Measurements from ENCODE around the gene AMIGO2.
"Not testable (repeated sequence)": the region's sequence is repeated elsewhere in the genome, so short reads cannot be mapped to it uniquely, and the experiment has no call there.

Gene AMIGO2, protein sequence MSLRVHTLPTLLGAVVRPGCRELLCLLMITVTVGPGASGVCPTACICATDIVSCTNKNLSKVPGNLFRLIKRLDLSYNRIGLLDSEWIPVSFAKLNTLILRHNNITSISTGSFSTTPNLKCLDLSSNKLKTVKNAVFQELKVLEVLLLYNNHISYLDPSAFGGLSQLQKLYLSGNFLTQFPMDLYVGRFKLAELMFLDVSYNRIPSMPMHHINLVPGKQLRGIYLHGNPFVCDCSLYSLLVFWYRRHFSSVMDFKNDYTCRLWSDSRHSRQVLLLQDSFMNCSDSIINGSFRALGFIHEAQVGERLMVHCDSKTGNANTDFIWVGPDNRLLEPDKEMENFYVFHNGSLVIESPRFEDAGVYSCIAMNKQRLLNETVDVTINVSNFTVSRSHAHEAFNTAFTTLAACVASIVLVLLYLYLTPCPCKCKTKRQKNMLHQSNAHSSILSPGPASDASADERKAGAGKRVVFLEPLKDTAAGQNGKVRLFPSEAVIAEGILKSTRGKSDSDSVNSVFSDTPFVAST

GRCh38 chr12:47079468-47079980 lies at the start of gene AMIGO2, which contains the start of gene PCED1B:
AMIGO2 (minus strand) TSS chr12:47079959; CDS start chr12:47079002, 957 bp downstream.
PCED1B (plus strand) TSS chr12:47079621; CDS start chr12:47235064, 155,443 bp downstream.
- H3K27ac Mint-ChIP-seq = peak within 1 kb of the TSS; percentile 91 to 98
- DNase-seq = peak; percentile 69 to 79
- H3K4me3 Mint-ChIP-seq = peak within 1 kb of the TSS; percentile 90 to 98
- H3K27me3 Mint-ChIP-seq = no peaks in the 10 kb centered on the region
- peaks cover 75% of the 10 kb centered on the region for H3K4me1 Mint-ChIP-seq
- peak; percentile 75 for ATAC-seq
- H3K9me3 Mint-ChIP-seq = no peaks in the 10 kb centered on the region

GRCh38 chr12:47126246-47126645 lies 46.5 kb upstream of the AMIGO2 start:
- no peak for ATAC-seq
- H3K4me3 Mint-ChIP-seq = no peak overlapping the region

DNA sequence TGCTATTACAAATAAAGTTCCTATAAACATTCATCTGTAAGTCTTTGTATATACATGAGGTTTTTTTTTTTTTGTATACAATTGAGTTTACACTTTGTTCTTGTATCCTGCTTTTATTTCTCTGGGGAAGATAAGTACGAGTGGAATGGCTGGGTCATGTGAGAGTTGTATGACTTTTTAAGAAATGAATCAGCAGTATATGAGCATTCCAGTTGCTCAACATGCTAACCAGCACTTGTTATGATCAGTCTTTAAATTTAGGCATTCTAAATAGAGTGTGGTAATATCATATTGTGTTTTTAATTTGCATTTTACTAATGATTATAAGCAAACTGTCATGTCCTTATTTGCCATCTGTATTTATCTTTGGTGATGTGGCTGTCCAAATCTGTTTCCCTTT lies 44.7 kb upstream of the AMIGO2 start:
- Mint-ChIP-seq H3K4me1 (peaks cover 32% of the 10 kb centered on the region), H3K9me3 (no peaks in the 10 kb centered on the region), H3K27ac (no peak overlapping the region), H3K27me3 (no peaks in the 10 kb centered on the region), H3K4me3 (no peak overlapping the region)
- DNase-seq (no peak), ATAC-seq (no peak)

More at GRCh38 chr12:47126246-47126645, 46.5 kb upstream of the AMIGO2 start:
- Mint-ChIP-seq H3K9me3 (no peaks in the 10 kb centered on the region), H3K4me1 (peaks cover 24% of the 10 kb centered on the region), H3K27me3 (no peaks in the 10 kb centered on the region), H3K27ac (no peak overlapping the region)
- no peak for DNase-seq

DNA sequence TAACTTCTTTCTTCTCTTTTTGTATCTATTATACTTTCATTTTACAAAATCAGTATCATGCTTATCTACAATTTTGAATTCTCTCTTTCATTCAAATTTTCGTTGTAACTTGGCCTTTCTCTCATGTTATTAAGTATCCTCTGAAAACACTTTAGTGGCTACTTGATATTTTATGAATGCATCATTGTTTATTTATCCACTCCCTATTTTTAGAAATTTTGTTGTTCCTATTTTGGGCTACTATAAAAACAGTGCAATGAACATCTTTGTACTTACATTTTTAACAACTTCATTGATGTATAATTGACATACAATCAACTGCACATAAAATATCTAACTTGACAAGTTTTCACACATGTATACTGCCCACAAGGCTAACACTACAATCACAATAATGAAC lies 44.0 kb upstream of the AMIGO2 start:
- Mint-ChIP-seq H3K9me3 (no peaks in the 10 kb centered on the region), H3K27ac (no peak overlapping the region), H3K4me3 (no peak overlapping the region), H3K27me3 (no peaks in the 10 kb centered on the region), H3K4me1 (peaks cover 32% of the 10 kb centered on the region)
- DNase-seq = no peak
- ATAC-seq = no peak

DNA sequence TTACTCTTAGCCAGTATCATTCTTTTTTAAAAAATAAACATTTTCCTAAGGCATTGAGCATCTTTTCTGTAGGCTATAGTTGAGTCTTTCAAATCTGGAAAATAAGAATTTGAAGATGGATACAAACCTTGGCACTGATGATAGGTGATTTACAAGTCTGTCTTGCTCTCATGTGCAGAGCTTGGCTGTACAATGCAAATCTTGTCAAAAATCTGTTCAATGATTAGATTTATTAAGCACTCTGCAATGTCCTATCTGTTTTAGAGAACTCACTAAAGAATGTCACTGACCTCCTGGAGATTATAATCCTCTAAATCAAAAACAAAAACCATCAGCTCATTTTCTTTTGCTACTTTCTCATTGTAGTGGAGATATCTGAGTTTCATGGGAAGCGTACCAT lies 42.8 kb upstream of the AMIGO2 start:
- Mint-ChIP-seq H3K4me1 (peaks cover 32% of the 10 kb centered on the region), H3K27ac (no peak overlapping the region), H3K4me3 (no peak overlapping the region), H3K27me3 (no peaks in the 10 kb centered on the region), H3K9me3 (no peaks in the 10 kb centered on the region)
- ATAC-seq (no peak), DNase-seq (no peak)

GRCh38 chr12:47121146-47121545 lies 41.4 kb upstream of the AMIGO2 start:
- ATAC-seq = peak; percentile 88
- no peak for DNase-seq
- Mint-ChIP-seq H3K27me3 (no peaks in the 10 kb centered on the region), H3K4me1 (peaks cover 32% of the 10 kb centered on the region), H3K27ac (peak overlapping the region; percentile 93 to 96), H3K9me3 (no peaks in the 10 kb centered on the region), H3K4me3 (peak overlapping the region; percentile 8 to 72)

GRCh38 chr12:47120736-47121135 lies 41.0 kb upstream of the AMIGO2 start:
- Mint-ChIP-seq H3K27ac (peak overlapping the region; percentile 93 to 96), H3K4me1 (peaks cover 32% of the 10 kb centered on the region), H3K4me3 (peak overlapping the region; percentile 8 to 72), H3K9me3 (no peaks in the 10 kb centered on the region), H3K27me3 (no peaks in the 10 kb centered on the region)
- ATAC-seq = peak; percentile 87
- peak in 1 of 2 donors; percentile 23 for DNase-seq

GRCh38 chr12:47117305-47117704 lies 37.5 kb upstream of the AMIGO2 start:
- H3K4me3 Mint-ChIP-seq, H3K9me3 Mint-ChIP-seq, H3K27me3 Mint-ChIP-seq, ATAC-seq, DNase-seq, H3K27ac Mint-ChIP-seq: not testable (repeated sequence)
- H3K4me1 Mint-ChIP-seq = peaks cover 30% of the 10 kb centered on the region

- Mint-ChIP-seq H3K4me3 (no peak overlapping the region), H3K9me3 (no peaks in the 10 kb centered on the region)
- no peak for DNase-seq
Measured at GRCh38 chr12:47114481-47114892, 34.7 kb upstream of the AMIGO2 start.

GRCh38 chr12:47112679-47113078 lies 32.9 kb upstream of the AMIGO2 start:
- Mint-ChIP-seq H3K27ac (no peak overlapping the region), H3K27me3 (no peaks in the 10 kb centered on the region), H3K4me3 (peak overlapping the region in 1 of 2 donors; percentile 4), H3K9me3 (no peaks in the 10 kb centered on the region), H3K4me1 (peaks cover 37% of the 10 kb centered on the region)
- ATAC-seq (no peak), DNase-seq (no peak)

More at GRCh38 chr12:47114481-47114892, 34.7 kb upstream of the AMIGO2 start:
- Mint-ChIP-seq H3K27ac (no peak overlapping the region), H3K27me3 (no peaks in the 10 kb centered on the region), H3K4me1 (peaks cover 37% of the 10 kb centered on the region)
- no peak for ATAC-seq

DNA sequence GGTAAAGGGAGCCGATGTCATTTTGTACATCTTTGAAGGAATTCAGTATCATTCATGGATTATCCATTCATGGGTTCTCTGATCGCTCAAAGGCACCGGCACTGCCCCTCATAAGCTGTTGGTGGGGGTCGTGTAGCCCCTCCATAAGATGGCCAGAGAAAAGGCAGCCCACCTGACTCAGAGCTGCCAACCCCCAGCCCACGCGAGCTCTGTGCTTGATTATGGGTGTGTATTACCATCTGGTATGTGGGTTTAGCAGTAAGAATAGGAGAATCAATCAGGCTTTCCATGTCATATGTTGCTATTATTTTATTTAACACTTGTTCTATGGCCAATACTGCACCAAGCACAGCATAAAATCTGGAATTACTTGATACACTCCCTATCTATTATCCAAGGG lies 32.1 kb upstream of the AMIGO2 start:
- ATAC-seq (peak; percentile 24), DNase-seq (no peak)
- H3K27ac Mint-ChIP-seq = peak overlapping the region in 1 of 2 donors; percentile 82
- peaks cover 37% of the 10 kb centered on the region for H3K4me1 Mint-ChIP-seq
- no peaks in the 10 kb centered on the region for H3K27me3 Mint-ChIP-seq
- H3K9me3 Mint-ChIP-seq = no peaks in the 10 kb centered on the region
- peak overlapping the region; percentile 10 to 23 for H3K4me3 Mint-ChIP-seq

DNA sequence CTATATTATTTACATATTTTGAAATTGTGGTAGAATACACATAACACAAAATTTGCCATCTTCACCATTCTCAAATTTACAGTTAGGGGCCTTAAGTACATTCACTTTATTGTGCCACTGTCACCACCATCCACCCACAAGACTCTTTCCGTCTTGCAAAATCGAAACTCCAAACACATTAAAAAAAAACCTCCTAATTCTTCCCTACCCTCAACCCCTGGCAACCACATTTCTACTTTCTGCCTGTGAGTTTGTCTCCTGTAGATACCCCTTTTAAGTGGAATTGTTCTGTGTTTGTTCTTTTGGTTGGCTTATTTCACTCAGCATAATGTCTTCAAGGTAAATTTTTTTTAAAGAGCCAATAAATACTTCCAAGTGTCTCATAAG lies 31.6 kb upstream of the AMIGO2 start:
- peak overlapping the region in 1 of 2 donors; percentile 82 for H3K27ac Mint-ChIP-seq
- no peaks in the 10 kb centered on the region for H3K27me3 Mint-ChIP-seq
- peak overlapping the region; percentile 10 to 23 for H3K4me3 Mint-ChIP-seq
- DNase-seq (peak in 1 of 2 donors; percentile 46), ATAC-seq (peak; percentile 92)
- peaks cover 37% of the 10 kb centered on the region for H3K4me1 Mint-ChIP-seq
- H3K9me3 Mint-ChIP-seq = no peaks in the 10 kb centered on the region

GRCh38 chr12:47110718-47111391 lies 31.1 kb upstream of the AMIGO2 start:
- H3K27ac Mint-ChIP-seq = peak overlapping the region in 1 of 2 donors; percentile 29
- peak; percentile 77 for ATAC-seq
- peaks cover 37% of the 10 kb centered on the region for H3K4me1 Mint-ChIP-seq
- H3K27me3 Mint-ChIP-seq = no peaks in the 10 kb centered on the region
- H3K4me3 Mint-ChIP-seq = peak overlapping the region in 1 of 2 donors; percentile 7
- DNase-seq = no peak
- no peaks in the 10 kb centered on the region for H3K9me3 Mint-ChIP-seq

DNA sequence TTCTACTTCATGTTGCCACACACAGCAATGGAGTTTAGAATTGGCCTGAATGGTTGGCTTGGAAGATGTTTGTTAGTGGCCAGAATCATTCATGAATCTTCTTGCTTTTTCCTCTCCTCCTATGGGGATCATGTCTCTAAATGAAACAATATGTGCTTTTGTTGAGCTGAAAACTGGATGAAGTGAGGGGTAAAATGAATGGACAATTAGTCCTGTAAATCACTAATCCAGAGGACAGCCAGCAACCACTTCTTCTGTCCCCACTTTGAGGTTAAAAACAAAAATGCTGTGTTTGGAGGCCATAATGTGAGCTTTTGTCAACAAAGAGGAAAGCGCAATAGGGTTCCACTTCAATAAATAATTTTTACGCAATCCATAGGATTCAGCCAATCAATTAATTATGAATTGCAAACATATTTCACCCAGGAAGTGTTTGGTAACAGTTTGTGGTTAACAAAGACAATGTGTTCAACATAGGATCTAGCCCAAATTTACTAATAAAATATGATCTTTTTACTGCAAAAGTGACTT lies 30.3 kb upstream of the AMIGO2 start:
- DNase-seq = no peak
- H3K4me1 Mint-ChIP-seq = peaks cover 38% of the 10 kb centered on the region
- no peak overlapping the region for H3K4me3 Mint-ChIP-seq
- no peak for ATAC-seq
- no peaks in the 10 kb centered on the region for H3K9me3 Mint-ChIP-seq
- no peak overlapping the region for H3K27ac Mint-ChIP-seq
- H3K27me3 Mint-ChIP-seq = no peaks in the 10 kb centered on the region

DNA sequence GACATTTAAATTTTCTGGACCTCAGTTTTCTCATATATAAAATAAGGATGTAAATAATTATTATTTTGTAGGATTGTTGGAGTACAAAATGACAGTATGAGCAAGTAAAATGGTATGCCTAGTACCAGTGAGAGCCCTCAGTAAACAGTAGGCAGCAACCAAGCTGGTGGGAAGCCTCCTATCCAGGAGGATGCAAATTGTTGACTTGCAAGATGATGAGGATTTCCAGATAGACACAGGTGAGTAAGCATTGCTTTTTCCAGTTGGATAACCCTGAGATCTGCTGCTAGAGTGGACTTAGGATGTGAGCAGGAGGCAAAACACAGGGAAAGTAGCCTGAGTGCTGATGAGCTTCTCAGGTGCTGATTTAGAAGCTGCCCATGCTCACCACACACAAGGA lies 28.2 kb upstream of the AMIGO2 start:
- Mint-ChIP-seq H3K4me3 (no peak overlapping the region), H3K9me3 (no peaks in the 10 kb centered on the region), H3K27ac (no peak overlapping the region), H3K27me3 (no peaks in the 10 kb centered on the region), H3K4me1 (peaks cover 42% of the 10 kb centered on the region)
- ATAC-seq (no peak), DNase-seq (no peak)

Data from stimulated activated naive CD8-positive, alpha-beta T cell treated with anti-CD3 and anti-CD28 coated beads, Interleukin-15, amount 100 ng/mL, for 72 hours (primary cell).